GM21528 (cell line): ENCODE measurements around the gene LDLRAD3.

ENCODE experiments used
- ATAC-seq: cut with Tn5 transposase; IDR thresholded peaks from one replicate; pipeline ENCODE4 v1.9.1; 2021; ENCODE audit warnings: mild to moderate bottlenecking, moderate library complexity; ENCODE audit not compliant: unreplicated experiment, low FRiP score

Gene LDLRAD3

GRCh38 chr11:35924811-35925210 lies 19.1 kb upstream of the LDLRAD3 start:
- no peak for ATAC-seq

GRCh38 chr11:35927104-35927503 lies 16.8 kb upstream of the LDLRAD3 start:
- ATAC-seq = no peak

- ATAC-seq = no peak
Measured at GRCh38 chr11:35927682-35928081, 16.2 kb upstream of the LDLRAD3 start.

- no peak for ATAC-seq
Measured at GRCh38 chr11:35928688-35929395, 15.0 kb upstream of the LDLRAD3 start.

GRCh38 chr11:35930466-35930865 lies 13.4 kb upstream of the LDLRAD3 start:
- ATAC-seq = no peak

GRCh38 chr11:35932121-35932520 lies 11.7 kb upstream of the LDLRAD3 start:
- no peak for ATAC-seq

- ATAC-seq = no peak
Measured at GRCh38 chr11:35932681-35933319, 11.1 kb upstream of the LDLRAD3 start.

GRCh38 chr11:35933320-35933871 lies 10.5 kb upstream of the LDLRAD3 start:
- ATAC-seq = no peak

- no peak for ATAC-seq
Measured at GRCh38 chr11:35934271-35934670, 9.6 kb upstream of the LDLRAD3 start.

GRCh38 chr11:35934981-35935380 lies 8.9 kb upstream of the LDLRAD3 start:
- no peak for ATAC-seq

GRCh38 chr11:35935390-35935789 lies 8.5 kb upstream of the LDLRAD3 start:
- ATAC-seq = no peak

GRCh38 chr11:35937111-35937510 lies 6.8 kb upstream of the LDLRAD3 start:
- ATAC-seq = no peak

- ATAC-seq = no peak
Measured at GRCh38 chr11:35937700-35938099, 6.2 kb upstream of the LDLRAD3 start.

- no peak for ATAC-seq
Measured at GRCh38 chr11:35938231-35938630, 5.6 kb upstream of the LDLRAD3 start.

- ATAC-seq = no peak
Measured at GRCh38 chr11:35943309-35943708, 553 bp upstream of the LDLRAD3 start.

- no peak for ATAC-seq
Measured at GRCh38 chr11:35944503-35945136, 758 bp downstream of the LDLRAD3 start.

GRCh38 chr11:35945137-35945518 lies 1.3 kb downstream of the LDLRAD3 start:
- ATAC-seq = no peak

- ATAC-seq = no peak
Measured at GRCh38 chr11:35946766-35947165, 2.9 kb downstream of the LDLRAD3 start.

- ATAC-seq = no peak
Measured at GRCh38 chr11:35947437-35947836, 3.6 kb downstream of the LDLRAD3 start.

GRCh38 chr11:35949242-35949641 lies 5.4 kb downstream of the LDLRAD3 start:
- ATAC-seq = no peak

GRCh38 chr11:35950082-35950481 lies 6.2 kb downstream of the LDLRAD3 start:
- no peak for ATAC-seq

- no peak for ATAC-seq
Measured at GRCh38 chr11:35951680-35952079, 7.8 kb downstream of the LDLRAD3 start.
